Right renal cortex interstitium (tissue), 3 donors: ENCODE data around the gene SLC6A2. TPM values are rescaled to one million over a fixed set of nuclear protein-coding genes. Genes with fewer than 3 reads are reported as not detected.

Source experiments
- DNase-seq, 3 donors: peaks; one replicate each; pipeline ENCODE4 v3.0.0-alpha.2; 2013; ENCODE audit warnings: low read depth in 3 of 3, low spot score in 2 of 3
- polyA plus RNA-seq, 3 donors: library from polyadenylated mRNA; unstranded; fragments of 120-200 nt; gene quantifications; one replicate each; pipeline ENCODE4 v1.2.1, GENCODE V29; 2013; ENCODE audit not compliant: insufficient read length in 3 of 3

Gene SLC6A2
- polyA plus RNA-seq, 3 donors: 0.35 to 0.54 (median 0.37) TPM

DNA sequence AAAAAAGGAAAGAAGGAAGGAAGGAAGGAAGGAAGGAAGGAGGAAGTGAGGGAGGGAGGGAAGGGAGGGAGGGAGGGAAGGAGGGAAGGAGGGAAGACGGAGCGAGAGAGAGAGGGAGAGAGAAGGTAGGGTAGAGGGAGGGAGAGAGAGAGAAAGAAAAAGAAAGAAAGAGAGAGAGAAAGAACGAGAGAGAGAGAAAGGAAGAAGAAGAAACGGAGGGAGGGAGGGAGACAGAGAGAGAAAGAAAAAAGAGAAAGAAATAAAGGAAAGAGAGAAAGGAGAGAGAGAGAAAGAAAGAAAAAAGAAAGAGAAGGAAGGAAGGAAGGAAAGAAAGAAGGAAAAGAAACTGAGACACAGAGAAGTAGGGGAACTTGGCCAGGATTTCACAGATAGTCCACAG is 8.4 kb upstream of the SLC6A2 start:
- no peak for DNase-seq

DNA sequence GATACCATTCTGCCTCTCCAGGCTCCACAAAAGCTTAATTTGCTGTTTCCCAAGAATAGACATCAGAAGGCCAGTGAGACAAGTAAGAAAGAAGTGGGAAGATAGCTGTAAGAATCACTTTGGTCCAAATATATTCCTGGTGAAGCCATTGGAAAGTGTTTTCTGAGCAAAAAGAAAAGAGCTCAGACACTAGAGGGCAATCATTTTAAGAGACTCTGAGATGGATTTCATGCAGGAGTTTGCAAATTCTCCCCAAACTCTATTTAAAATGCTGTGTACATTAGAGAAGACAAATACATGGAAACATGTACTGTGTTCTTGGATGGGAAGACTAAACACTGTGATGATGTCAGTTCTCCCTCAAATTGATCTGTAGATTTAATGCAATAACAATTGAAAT is 8.0 kb upstream of the SLC6A2 start:
- DNase-seq: no peak

DNA sequence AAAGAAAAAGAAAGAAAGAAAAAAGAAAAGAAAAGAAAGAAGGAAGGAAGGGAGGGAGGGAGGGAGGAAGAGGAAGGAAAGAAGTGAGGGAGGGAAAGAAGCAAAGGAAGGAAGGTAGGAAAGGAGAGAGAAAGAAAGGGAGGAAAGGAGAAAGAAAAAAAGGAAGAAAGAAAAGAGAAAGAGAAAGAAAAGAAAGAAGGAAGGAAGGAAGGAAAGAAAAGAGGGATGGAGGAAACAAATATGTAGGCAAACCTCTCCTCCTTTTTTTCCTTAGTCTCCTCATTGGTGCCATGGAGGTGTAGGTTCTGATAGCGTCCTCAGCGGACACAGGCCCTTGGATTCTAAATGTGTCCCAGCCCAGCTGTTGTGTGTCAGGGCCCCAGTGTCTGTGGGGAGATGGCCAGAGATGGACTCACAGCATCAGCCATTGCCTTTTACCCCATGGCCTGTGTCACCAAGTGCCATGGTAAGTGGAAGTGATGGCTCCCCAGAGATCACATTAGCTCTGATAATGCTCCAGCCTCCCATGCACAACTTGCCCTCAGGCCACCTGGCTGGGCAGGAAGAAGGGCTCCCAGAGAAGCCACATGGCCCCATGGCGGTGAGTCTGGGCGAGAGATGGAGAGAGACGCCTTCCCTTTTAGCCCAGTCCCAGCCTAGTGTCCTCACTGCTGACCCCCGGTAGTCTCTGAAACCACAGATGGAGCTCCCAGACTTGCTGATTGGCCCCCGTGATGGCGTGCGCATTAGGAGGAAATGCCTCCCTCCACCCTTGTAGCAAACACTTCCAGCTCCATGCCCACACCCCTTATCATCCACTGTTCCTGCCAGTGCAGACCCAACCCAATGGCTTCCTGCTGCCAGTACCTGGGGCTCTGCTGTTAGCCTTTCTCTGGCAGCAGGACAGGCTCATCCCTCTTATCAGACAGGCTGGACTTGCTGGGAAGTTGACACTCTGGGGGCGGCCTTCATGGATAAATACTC is 3.7 kb upstream of the SLC6A2 start:
- DNase-seq: no peak

DNA sequence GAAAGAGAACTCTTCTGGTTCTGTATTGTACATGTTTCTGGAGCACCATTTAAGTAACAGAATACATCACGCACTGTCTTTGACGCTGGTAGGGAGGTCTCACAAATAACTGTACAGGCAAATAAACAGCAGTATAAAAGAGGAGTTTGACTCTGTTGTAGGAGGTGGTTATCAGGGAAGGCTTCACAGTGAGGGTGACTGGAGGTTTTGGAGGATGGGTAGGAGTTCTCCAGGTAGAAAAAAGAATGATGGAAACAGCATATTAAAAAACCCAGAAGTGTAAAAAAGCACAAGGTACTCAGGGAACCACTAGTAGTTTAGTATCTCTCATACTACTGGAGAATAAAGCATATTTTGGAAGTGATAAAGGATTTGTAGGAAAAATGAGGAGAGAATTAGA is 2.7 kb upstream of the SLC6A2 start:
- no peak for DNase-seq

DNA sequence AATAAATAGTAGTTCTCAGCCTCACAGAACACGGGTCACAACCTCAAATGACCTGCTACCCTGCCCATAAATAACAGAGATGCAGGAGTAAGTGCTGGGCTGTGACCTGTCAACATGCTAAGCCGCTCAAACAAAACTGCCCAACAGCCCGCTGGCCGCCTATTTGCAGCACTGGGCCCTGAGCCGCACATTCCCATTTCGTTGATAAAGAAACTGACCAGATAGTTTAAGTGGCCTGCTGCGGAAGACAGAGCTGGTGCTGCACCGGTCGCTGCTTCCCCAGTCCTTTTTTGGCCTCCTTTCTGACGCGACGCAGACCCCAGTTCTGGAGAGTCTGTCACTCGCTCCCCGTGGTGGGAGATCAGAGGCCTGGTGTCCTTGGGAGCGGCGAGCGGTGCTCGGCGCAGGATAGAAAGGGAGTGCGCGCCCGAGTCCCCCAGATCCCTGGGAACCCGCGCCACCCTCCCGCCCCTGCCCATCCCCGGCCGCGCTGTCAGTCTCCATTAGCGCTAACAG is 349 bp upstream of the SLC6A2 start:
- DNase-seq: no peak

DNA sequence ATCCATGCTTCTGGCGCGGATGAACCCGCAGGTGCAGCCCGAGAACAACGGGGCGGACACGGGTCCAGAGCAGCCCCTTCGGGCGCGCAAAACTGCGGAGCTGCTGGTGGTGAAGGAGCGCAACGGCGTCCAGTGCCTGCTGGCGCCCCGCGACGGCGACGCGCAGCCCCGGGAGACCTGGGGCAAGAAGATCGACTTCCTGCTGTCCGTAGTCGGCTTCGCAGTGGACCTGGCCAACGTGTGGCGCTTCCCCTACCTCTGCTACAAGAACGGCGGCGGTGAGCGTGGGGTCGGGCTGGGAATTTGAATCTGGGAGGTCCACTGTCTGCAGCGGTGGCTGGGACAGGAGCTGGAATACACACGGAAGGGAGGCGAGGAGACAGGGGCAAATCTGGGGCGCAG is 904 bp downstream of the SLC6A2 start:
- no peak for DNase-seq

DNA sequence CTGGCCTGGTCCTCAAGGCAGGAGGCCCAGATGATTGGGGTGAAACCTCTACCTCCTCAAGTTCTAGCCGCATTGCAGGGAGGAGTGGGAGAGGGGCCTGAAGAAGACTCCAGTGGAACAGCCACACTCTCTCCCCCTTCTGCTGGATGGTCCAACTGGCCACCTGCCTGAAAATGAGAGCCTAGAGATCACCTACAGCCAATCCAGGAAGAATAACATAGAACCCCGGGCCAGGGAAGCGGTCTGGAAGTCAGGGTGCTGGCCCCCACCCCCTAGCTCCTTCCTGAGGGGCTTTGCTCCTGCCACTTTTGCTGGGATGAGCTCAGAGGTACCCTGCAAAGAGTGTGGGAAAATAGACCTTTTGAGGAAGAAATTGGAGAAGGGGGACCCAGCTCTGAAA is 1.8 kb downstream of the SLC6A2 start:
- DNase-seq: no peak

DNA sequence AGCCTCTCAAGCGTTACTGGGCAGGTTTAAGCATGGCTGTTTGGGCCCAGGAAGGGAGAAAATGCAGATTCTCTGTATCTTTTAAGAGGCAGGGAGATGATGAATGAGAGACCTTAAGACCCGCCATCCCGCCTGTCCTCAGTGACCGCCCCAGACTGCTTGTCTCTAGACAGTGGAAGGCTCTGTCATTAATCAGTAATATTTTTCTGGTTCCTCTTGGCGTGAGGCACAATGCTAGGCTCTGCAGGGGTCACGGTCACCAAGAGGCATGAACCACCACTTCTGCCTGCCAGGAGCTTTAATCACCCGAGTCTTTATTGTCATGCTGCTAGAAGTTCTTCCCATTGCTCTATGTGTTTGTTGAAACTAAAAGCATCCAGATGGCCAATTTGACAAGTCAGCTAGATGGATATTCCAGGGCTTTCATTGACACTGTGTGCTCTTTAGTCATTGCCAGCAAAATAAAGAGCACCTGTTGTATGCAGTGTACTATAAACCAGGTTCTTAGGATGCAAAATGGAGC is 3.2 kb downstream of the SLC6A2 start:
- DNase-seq: no peak

DNA sequence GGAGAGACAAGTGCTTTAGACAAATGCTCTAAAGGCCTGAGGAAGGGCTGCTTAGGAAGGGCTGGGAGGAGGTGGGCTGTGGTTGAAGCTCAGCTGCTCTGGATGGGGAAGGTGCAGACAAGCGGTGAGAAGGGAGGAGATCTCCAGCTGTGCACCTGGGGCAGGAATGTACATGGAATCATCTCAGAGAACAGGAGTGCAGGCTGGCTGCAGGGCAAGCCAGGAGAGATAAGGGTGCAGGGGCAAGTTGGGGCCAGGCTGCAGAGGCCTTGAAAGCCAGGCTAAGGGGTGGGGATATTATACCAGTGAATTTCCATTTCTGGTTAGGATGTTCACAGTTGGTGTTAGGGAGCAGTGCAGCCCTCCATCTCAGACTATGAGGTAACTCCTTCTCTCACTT is 4.2 kb downstream of the SLC6A2 start:
- no peak for DNase-seq

DNA sequence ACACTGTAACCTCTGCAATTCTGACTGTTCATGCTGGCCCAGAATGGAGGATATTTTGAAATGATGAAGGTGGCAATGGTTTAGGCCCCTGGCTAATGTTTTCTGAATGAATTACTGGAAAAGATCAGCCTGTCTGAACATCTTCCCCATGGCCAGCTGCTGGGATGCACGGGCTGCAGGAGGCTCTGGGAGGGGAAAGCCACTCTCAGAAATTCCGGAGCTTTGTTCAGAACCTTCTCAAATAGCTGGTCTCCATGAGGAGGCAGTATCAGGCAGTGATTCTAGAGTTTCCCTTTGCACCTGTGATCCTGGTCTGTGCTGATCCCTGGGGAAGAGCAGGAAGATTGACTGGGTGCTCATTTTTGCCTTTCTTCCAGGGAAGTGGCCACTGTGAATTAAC is 5.0 kb downstream of the SLC6A2 start:
- DNase-seq: no peak

DNA sequence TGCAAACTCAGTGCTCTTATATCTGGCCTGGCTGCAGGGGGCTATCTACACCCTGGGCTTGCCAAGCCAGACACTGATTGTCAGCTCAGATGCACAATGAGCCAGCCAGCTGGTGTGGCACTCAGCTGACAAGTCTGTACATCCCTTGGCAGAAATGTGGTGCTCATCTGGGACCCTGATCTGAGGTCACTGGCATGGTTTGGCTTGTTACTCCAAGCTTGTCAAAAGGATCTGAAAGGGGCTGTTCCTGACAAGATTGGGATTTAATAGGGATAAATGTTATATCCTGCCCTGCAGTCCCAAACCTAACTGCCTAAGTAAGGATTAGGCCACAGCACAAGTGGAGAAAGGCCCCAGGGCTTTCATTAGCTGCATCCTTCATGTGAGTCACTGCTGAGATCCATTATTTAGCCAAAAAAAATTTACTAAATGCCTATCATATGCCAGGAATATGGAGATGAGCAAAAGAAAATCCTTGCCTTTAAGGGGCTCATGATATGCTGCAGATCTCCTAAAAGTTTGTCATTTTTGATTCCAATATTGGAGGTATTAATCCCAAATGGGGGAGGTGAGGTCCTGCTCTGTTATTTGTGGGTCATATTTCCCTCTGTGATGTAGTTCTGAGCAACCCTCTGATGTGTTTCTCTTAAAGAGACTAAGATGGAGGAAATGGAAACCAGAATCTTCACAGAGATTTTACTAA is 6.3 kb downstream of the SLC6A2 start:
- no peak for DNase-seq

DNA sequence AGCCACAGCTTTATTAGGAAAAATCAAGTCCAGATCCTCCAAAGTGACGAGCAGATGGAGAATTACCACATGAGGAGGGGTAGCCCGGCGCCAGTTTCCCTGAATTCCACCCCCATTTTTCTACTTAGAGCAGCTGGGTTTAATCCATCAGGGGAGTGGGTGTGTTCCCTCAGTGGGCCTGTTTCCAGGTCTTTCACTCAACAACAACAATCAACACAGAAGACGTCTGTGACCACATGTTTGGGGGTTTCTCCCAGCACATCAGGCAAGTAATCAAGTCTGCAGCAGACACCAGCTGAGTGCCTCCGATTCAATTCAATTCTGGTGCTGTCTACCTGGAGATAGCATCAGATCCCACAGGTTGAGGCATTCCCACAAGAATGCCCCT is 6.8 kb downstream of the SLC6A2 start:
- peak; percentile 23 to 54 (median 47) for DNase-seq

DNA sequence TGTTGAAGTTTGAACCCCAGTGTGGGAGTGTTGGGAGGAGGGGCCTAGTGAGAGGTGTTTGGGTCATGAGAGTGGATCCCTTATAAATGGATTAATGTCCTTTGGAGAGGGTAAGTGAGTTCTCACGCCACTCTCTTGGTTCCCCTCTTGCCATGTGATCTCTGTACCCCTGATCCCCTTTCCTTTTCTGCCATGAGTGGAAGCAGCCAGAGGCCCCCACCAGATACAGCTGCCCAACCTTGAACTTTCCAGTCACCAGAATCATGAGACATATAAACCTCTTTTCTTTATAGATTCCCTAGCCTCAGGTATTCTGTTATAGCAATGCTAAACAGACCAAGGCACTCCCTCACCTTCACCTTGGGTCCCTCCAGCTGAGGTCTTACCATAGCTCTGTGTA is 7.4 kb downstream of the SLC6A2 start:
- no peak for DNase-seq

DNA sequence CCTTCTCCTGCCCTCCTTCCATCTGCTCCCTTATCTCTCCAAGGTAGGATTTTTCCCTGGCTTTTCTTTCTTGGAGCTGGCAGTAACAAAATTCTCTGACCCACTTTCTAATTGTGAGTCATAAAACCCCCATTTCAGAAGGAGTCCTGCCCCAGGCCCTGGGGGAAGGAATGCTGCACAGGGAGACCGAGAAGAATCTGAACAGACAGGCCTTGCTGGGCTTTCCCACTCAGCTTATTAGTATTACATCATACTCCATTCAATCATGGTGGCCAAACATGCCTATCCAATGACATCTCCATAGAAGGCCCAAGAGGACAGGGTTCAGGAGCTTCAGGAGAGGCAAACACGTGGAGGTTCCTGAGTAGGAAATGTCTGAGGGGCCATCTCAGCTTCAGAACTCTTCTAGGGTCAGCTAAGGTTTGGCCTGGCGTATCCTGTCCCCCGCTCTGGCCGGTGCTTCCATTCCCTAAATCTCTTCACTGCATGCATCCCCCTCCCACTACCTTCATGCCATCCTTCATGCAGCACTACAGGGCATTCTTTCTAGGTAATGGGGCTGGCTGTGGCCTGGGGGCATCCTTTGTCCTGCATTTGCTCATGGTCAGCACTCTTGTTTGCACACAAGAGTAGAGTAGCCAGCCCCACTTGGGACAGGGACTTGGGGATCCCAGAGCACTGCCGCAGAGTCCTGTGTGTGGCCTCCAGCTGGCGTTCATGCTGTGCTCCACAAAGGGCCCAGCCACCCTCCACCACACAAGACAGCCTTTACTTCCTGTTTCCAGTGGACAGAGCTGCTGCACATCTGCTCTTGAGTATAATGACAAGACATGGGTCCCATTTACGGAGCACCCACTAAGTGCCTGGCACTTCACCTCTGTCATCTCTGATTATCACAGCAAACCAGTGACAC is 8.2 kb downstream of the SLC6A2 start:
- DNase-seq: no peak

DNA sequence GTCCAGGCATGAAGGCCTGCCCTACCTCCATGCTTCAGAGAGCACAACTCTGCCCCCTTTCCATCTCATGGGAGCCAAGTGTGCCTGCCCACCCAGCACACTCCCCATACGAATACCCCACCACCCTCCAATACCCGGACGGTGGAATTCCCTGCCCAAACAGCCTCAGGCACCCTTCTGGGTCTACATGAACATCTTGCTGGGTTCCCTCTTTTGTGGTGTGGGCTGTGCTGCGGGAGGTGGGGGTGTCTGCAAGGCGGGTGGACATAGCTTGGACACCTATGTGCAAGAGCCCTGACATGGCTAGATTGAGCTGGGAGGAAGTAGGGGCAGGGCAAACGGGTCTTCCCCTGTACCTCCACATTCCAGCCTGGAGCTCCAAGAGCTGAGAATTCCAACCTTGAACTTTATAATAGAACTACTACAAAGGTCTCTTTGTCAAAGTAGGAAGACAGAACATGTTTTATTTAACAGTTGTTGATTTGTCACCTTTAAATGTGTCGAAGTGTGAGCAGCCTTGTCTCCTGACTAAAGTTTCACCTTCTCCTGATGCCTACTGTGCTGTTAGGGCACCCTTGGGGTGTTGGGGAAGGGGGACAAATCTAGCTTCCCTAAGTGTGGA is 9.1 kb downstream of the SLC6A2 start:
- DNase-seq: no peak

DNA sequence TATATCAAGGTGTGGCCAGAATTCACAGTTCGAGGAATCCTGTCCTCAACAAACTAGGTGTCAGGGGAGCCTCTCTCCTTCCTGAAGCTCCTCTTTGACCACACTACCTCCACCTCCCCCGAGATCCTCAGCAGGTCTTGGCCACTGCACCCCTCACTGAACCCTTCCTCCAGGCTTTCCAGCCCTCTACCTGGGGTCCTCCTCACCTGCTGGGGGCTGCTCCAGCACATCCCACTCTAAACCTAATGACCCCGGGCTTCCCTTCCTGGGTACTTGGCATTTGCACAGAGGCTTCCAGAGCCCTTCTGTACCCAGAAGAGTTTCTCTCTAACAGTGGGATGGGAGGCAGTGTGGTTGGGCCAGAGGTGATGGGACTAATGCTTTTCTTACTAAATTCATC is 9.7 kb downstream of the SLC6A2 start:
- DNase-seq: no peak

DNA sequence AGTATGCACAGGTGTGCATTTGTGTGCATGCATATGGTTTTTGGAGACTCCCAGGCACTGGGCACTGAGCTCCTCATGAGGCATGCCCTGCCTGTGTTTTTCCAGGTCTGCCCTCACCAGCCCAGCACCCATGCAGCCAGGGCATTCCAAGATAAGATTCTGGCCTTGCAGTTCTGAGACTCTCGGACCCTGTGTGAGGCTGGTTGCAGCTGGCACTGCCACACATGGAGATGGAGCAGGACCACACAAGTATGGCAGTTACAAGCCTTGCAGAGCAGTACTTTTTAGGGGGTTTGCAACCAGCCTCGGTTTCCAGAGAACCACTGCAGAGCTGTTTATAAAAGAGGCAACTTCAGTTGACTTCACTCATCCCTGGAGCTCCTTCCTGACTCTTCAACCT is 10.2 kb downstream of the SLC6A2 start:
- DNase-seq: no peak

DNA sequence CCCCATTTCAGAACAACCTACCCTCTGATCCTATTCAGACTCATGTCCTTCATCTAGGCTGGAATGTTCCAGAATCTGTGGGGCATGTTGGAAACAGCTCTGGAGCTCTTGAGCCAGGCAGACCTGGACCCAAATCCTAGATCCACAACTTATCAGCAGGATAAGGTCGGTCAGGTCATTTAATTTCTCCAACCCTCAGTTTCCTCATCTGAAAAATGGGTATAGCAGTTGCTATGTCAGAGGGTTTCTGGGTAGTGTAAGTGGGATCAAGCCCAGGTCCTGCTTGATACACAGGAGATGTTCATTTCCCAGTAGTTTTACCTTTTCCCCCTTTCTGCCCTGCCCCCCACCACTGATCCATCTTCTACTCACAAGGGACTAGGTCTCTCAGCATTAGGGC is 12.0 kb downstream of the SLC6A2 start:
- DNase-seq: no peak

DNA sequence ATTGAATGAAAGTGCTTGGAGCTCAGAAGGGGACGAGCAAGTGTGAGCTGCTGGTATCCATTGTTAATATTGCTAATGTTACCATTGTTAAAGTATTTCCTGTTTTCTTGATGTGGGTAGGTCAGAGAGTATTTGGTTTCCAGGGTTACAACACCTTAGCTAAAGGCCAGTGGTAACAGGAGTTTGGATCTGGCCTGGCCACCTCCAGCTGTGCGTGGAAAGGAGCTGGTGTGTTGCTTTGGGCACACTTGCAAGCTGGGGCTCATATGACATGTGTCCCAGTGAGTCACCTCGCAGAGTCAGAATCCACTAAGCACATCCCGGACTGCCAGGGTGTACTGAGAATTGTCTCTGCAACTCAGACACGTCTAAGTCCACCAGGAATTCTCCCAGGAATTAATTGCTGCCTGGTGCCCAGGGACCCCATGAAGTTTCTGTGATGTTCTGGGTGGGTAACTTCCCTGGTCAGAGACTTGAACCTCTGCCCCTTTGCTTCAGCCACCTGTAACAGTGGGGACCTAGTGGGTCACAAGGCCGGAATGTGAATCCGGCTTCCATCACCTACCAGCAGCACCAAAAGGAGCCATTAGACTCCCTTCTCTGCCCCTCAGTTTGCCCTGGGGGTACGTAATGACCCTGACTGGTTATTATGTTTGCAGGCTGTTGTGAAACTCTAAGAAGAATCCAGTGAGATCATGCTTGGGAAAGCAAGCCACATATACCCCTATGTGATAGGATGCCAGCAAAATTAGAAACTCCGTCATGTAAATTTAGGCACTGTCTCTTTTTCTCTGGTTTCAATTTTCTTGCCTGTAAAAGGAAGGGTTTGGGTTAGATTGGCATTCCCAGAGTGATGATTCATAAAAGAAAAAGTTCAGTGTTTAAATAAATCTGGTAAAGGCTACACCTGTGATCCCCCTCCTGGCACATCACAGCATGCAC is 12.8 kb downstream of the SLC6A2 start:
- no peak for DNase-seq
